PC-9 (cell line): ENCODE data around the gene KIF21A.

Experiments
- EZH2 ChIP-seq: fragments of 200-600 bp; sonication (generic); IDR thresholded peaks from 2 replicates; pipeline ENCODE4 v1.8.0; 2017; ENCODE audit warnings: antibody characterized with exemption, low read depth
- TF ChIP-seq, protein P1 (sequence below): fragments of 200-600 bp; sonication (generic); conservative IDR thresholded peaks from 2 replicates; pipeline ENCODE4 v1.6.1; 2017; ENCODE audit warnings: mixed run types, antibody characterized with exemption, mild to moderate bottlenecking, moderate library complexity

DNA sequence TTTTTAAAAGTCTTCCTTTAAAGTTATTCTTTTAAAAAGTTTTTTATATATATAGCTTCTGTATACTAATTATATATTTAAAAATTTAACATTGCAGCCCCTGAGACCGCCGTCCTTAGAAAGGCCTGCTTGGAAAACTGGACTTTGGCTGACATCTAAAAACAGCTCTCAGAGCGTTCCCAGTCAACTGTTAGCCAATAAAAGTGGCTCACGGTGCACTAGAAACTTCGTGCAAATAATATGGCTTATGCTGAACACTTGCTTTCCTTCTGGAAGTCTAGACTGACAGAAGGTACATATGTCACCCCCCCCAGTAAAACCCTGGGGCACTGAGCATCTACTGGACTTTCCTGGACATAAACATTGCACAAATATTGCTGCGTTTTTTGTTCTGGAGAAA lies 115.0 kb downstream of the KIF21A start:
- TF ChIP-seq, protein P1, sequence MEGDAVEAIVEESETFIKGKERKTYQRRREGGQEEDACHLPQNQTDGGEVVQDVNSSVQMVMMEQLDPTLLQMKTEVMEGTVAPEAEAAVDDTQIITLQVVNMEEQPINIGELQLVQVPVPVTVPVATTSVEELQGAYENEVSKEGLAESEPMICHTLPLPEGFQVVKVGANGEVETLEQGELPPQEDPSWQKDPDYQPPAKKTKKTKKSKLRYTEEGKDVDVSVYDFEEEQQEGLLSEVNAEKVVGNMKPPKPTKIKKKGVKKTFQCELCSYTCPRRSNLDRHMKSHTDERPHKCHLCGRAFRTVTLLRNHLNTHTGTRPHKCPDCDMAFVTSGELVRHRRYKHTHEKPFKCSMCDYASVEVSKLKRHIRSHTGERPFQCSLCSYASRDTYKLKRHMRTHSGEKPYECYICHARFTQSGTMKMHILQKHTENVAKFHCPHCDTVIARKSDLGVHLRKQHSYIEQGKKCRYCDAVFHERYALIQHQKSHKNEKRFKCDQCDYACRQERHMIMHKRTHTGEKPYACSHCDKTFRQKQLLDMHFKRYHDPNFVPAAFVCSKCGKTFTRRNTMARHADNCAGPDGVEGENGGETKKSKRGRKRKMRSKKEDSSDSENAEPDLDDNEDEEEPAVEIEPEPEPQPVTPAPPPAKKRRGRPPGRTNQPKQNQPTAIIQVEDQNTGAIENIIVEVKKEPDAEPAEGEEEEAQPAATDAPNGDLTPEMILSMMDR = no peak
- no peak for TF ChIP-seq EZH2
